NCI-H2107 (cell line): Measurements from ENCODE around the gene AMH.

Experiments used
- DNase-seq: peaks from one replicate; lab custom pipeline; 2025; lab: John Stamatoyannopoulos, UW

AMH gene

GRCh38 chr19:2235381-2236063 is 13.6 kb upstream of the AMH start:
- DNase-seq, result no peak

- no peak for DNase-seq
Observed at GRCh38 chr19:2236064-2236313, 13.1 kb upstream of the AMH start.

GRCh38 chr19:2236314-2237050 is 12.6 kb upstream of the AMH start, which contains the start of the genes PLEKHJ1 and SF3A2:
Gene PLEKHJ1, minus strand, starts transcription at chr19:2236329. Its CDS starts 81 bp downstream, at chr19:2236248.
Gene SF3A2, plus strand, starts transcription at chr19:2236824. Its CDS starts 6,595 bp downstream, at chr19:2243419.
- peak; percentile 91 for DNase-seq

GRCh38 chr19:2237051-2237868 is 11.9 kb upstream of the AMH start:
- DNase-seq, result no peak

GRCh38 chr19:2237869-2238153 is 11.3 kb upstream of the AMH start:
- no peak for DNase-seq

GRCh38 chr19:2239173-2239572 is 9.9 kb upstream of the AMH start:
- DNase-seq, result no peak

GRCh38 chr19:2239771-2240770 is 9.1 kb upstream of the AMH start:
- no peak for DNase-seq

- DNase-seq, result no peak
Observed at GRCh38 chr19:2240881-2241760, 8.0 kb upstream of the AMH start.

- DNase-seq, result no peak
Observed at GRCh38 chr19:2242092-2242537, 7.0 kb upstream of the AMH start.

GRCh38 chr19:2242816-2243215 is 6.3 kb upstream of the AMH start:
- DNase-seq, result no peak

- DNase-seq, result no peak
Observed at GRCh38 chr19:2243274-2244124, 5.6 kb upstream of the AMH start.

GRCh38 chr19:2244125-2244411 is 5.1 kb upstream of the AMH start:
- no peak for DNase-seq

- no peak for DNase-seq
Observed at GRCh38 chr19:2244486-2244885, 4.6 kb upstream of the AMH start.

- no peak for DNase-seq
Observed at GRCh38 chr19:2245273-2245672, 3.9 kb upstream of the AMH start.

- no peak for DNase-seq
Observed at GRCh38 chr19:2246014-2246620, 3.0 kb upstream of the AMH start.

GRCh38 chr19:2246801-2247361 is 2.2 kb upstream of the AMH start:
- DNase-seq, result no peak

GRCh38 chr19:2247433-2248101 is 1.6 kb upstream of the AMH start:
- DNase-seq, result no peak

- no peak for DNase-seq
Observed at GRCh38 chr19:2248136-2249009, 750 bp upstream of the AMH start.
